Trophoblast cell (in vitro differentiated cells and primary cell): ENCODE results near the gene PRODH2.

Experiments used
- DNase-seq, 2 donors: peaks; one replicate each; pipeline ENCODE4 v3.0.0-alpha.2; 2016
- H2AFZ ChIP-seq: 2 replicates; pipeline ENCODE4 v1.6.1; 2013; ENCODE audit warnings: low read length, moderate library complexity, mild to moderate bottlenecking; ENCODE audit not compliant: insufficient read depth, poor library complexity
- H2AK5ac ChIP-seq: 2 replicates; pipeline ENCODE4 v1.6.1; 2013; ENCODE audit warnings: mild to moderate bottlenecking, low read length
- H2BK120ac ChIP-seq: 2 replicates; pipeline ENCODE4 v1.6.1; 2013; ENCODE audit warnings: low read length, mild to moderate bottlenecking, moderate library complexity; ENCODE audit not compliant: insufficient read depth, poor library complexity
- H2BK12ac ChIP-seq: 2 replicates; pipeline ENCODE4 v1.6.1; 2013; ENCODE audit warnings: mild to moderate bottlenecking, low read length, moderate library complexity
- H2BK5ac ChIP-seq: 2 replicates; pipeline ENCODE4 v1.6.1; 2013; ENCODE audit warnings: low read length, low read depth, moderate library complexity, mild to moderate bottlenecking; ENCODE audit not compliant: poor library complexity
- H3K14ac ChIP-seq: 2 replicates; pipeline ENCODE4 v1.6.1; 2013; ENCODE audit warnings: mild to moderate bottlenecking, low read length
- H3K18ac ChIP-seq: 2 replicates; pipeline ENCODE4 v1.6.1; 2013; ENCODE audit warnings: mild to moderate bottlenecking, low read length
- H3K23ac ChIP-seq: 2 replicates; pipeline ENCODE4 v1.6.1; 2013; ENCODE audit warnings: low read length
- H3K27ac ChIP-seq: 2 replicates; pipeline ENCODE4 v1.5.1; 2013; ENCODE audit warnings: low read depth, mild to moderate bottlenecking, inconsistent platforms, low read length, moderate library complexity
- H3K27me3 ChIP-seq: 2 replicates; pipeline ENCODE4 v1.6.1; 2013; ENCODE audit warnings: inconsistent platforms, mild to moderate bottlenecking, low read length, moderate library complexity; ENCODE audit not compliant: insufficient read depth
- H3K36me3 ChIP-seq, 2 experiments: 1 replicate in 1 of 2; 2 replicates in 1 of 2; pipeline ENCODE4 v1.6.1; 2013; ENCODE audit warnings: low read length in 2 of 2, mild to moderate bottlenecking in 2 of 2, moderate library complexity in 1 of 2; ENCODE audit not compliant: insufficient read depth in 2 of 2, control insufficient read depth in 1 of 2
- H3K4ac ChIP-seq: 2 replicates; pipeline ENCODE4 v1.6.1; 2013; ENCODE audit warnings: low read depth, mild to moderate bottlenecking, low read length, moderate library complexity
- H3K4me1 ChIP-seq, 2 experiments: 1 replicate in 1 of 2; 2 replicates in 1 of 2; pipeline ENCODE4 v1.6.1; 2013; ENCODE audit warnings: low read length in 2 of 2, mild to moderate bottlenecking in 2 of 2, moderate library complexity in 1 of 2; ENCODE audit not compliant: insufficient read depth in 2 of 2, control insufficient read depth in 1 of 2
- H3K4me2 ChIP-seq: 2 replicates; pipeline ENCODE4 v1.6.1; 2013; ENCODE audit warnings: inconsistent platforms, mild to moderate bottlenecking, low read length, moderate library complexity
- H3K4me3 ChIP-seq: 2 replicates; pipeline ENCODE4 v1.5.1; 2013; ENCODE audit warnings: mild to moderate bottlenecking, low read depth, low read length, inconsistent platforms
- H3K79me1 ChIP-seq: one replicate; pipeline ENCODE4 v1.6.1; 2013; ENCODE audit warnings: low read length
- H3K79me2 ChIP-seq: 2 replicates; pipeline ENCODE4 v1.6.1; 2013; ENCODE audit warnings: low read length, mild to moderate bottlenecking; ENCODE audit not compliant: control insufficient read depth, insufficient read depth, poor library complexity
- H3K9ac ChIP-seq: 2 replicates; pipeline ENCODE4 v1.6.1; 2013; ENCODE audit warnings: mild to moderate bottlenecking, low read length
- H3K9me3 ChIP-seq: 2 replicates; pipeline ENCODE4 v1.6.1; 2013; ENCODE audit warnings: low read depth, mild to moderate bottlenecking, control low read depth, inconsistent platforms, low read length; ENCODE audit not compliant: insufficient read depth
- H4K12ac ChIP-seq: 2 replicates; pipeline ENCODE4 v1.6.1; 2013; ENCODE audit warnings: low read depth, mild to moderate bottlenecking, low read length, moderate library complexity
- H4K8ac ChIP-seq: 2 replicates; pipeline ENCODE4 v1.6.1; 2013; ENCODE audit warnings: low read depth, mild to moderate bottlenecking, low read length, moderate library complexity
- H4K91ac ChIP-seq: one replicate; pipeline ENCODE4 v1.6.1; 2013; ENCODE audit warnings: low read depth, mild to moderate bottlenecking, low read length, moderate library complexity
- WGBS: extraction: QIAGEN DNeasy Blood & Tissue Kit; methylation state at CpG from one replicate; pipeline ENCODE4 v1.1.7; 2013; ENCODE audit warnings: missing lambda C conversion rate; ENCODE audit not compliant: insufficient read length, insufficient coverage; ENCODE audit errors: extremely low coverage; 5-methylcytosine and 5-hydroxymethylcytosine counted together

PRODH2 gene

DNA sequence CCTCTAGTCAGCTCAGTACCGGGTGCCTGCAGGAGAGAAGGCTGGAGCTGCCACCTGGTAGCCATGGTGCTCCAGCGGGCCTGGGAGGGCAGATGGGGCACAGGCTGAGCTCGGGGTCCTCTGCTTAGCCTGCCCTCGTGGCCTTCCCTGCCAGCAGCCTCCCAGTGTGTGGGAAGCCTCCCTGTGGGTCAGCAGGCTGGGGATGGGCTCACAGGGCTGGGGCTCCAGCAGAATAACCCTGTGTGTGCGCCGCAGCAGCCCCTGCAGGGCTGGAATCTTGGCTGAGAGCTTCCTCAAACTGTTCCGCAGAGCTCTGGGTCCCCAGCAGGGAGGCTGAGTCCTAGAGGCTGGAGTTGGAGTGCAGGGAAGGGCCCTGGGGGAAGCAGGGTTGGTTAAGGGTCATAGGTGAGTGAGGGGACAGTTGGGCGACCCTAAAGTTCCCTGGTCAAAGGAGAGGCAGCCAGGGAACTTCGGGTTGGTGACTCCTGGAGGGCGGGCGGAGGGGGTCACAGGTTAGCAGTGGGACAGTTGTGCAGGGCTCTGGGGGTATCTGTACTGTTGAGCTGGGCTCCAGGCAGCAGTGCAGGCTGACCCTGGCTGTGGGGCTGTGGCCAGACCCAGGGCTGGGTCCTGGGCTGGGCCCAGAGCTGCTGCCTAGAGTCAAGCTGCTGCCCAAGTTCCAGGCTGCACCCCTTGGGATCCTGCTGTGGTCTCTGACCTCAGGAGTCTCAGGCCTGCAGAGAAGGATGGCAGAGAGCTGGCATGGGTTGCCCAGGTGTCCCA is 23.3 kb downstream of the PRODH2 start:
- Histone ChIP-seq H4K8ac (no peak overlapping the region), H3K9ac (no peak overlapping the region), H3K4me1 (no peaks in the 10 kb centered on the region), H3K79me2 (no peaks in the 10 kb centered on the region), H3K36me3 (peaks cover 1 to 5% of the 10 kb centered on the region in 2 experiments), H2BK12ac (no peak overlapping the region), H4K91ac (no peak overlapping the region), H2AFZ (no peak overlapping the region), H2BK120ac (no peak overlapping the region), H3K27me3 (no peaks in the 10 kb centered on the region), H4K12ac (no peak overlapping the region), H3K23ac (no peak overlapping the region), H3K4me3 (no peak overlapping the region), H3K18ac (no peak overlapping the region), H3K27ac (no peak overlapping the region), H3K9me3 (peaks cover 2% of the 10 kb centered on the region), H3K14ac (no peak overlapping the region), H2BK5ac (no peak overlapping the region), H3K79me1 (no peaks in the 10 kb centered on the region), H2AK5ac (no peak overlapping the region), H3K4ac (no peak overlapping the region), H3K4me2 (no peak overlapping the region)
- no CpG with 5 or more reads among the region's 11 CpGs for WGBS
- DNase-seq: no peak

DNA sequence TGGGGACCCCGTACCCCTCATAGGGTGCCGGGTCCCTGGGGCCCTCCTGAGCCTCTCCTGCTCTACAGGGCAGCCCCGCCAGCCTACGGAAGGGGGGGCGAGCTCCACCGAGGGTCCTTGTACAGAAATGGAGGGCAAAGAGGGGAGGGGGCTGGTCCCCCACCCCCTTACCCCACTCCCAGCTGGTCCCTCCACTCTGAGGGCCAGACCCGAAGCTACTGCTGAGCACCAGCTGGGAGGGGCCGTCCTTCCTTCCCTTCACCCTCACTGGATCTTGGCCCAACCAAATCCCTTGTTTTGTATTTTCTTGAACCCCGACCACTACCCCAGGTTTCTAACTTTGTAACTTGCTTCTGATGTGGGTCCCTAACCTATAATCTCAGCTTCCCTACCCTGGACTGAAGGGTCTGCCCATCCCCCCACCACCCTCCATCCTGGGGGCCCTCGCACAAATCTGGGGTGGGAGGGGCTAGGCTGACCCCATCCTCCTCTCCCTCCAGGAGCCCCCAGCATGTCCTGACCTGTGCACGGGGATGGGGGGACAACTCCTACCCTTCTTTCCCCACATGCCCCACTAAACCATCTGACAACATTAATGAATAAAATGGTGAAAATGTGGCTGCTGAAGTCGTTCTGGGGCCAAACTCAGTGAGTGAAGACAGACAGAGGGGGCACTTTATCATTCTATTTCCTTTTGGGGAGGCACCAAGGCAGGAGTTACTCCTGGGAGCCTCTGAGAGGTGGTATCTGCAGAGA is 24.3 kb downstream of the PRODH2 start:
- Histone ChIP-seq H3K18ac (no peak overlapping the region), H4K8ac (no peak overlapping the region), H2BK12ac (no peak overlapping the region), H3K4me1 (peaks cover 0 to 5% of the 10 kb centered on the region in 2 experiments), H4K91ac (no peak overlapping the region), H3K27me3 (no peaks in the 10 kb centered on the region), H3K23ac (no peak overlapping the region), H3K36me3 (peaks cover 1 to 5% of the 10 kb centered on the region in 2 experiments), H3K79me1 (no peaks in the 10 kb centered on the region), H3K27ac (no peak overlapping the region), H3K4me3 (no peak overlapping the region), H4K12ac (no peak overlapping the region), H3K14ac (no peak overlapping the region), H2BK120ac (no peak overlapping the region), H2AK5ac (no peak overlapping the region), H2AFZ (no peak overlapping the region), H3K9me3 (peaks cover 3% of the 10 kb centered on the region), H3K4me2 (no peak overlapping the region), H2BK5ac (no peak overlapping the region), H3K9ac (no peak overlapping the region), H3K4ac (no peak overlapping the region), H3K79me2 (no peaks in the 10 kb centered on the region)
- DNase-seq: no peak
- WGBS: no CpG with 5 or more reads among the region's 12 CpGs

DNA sequence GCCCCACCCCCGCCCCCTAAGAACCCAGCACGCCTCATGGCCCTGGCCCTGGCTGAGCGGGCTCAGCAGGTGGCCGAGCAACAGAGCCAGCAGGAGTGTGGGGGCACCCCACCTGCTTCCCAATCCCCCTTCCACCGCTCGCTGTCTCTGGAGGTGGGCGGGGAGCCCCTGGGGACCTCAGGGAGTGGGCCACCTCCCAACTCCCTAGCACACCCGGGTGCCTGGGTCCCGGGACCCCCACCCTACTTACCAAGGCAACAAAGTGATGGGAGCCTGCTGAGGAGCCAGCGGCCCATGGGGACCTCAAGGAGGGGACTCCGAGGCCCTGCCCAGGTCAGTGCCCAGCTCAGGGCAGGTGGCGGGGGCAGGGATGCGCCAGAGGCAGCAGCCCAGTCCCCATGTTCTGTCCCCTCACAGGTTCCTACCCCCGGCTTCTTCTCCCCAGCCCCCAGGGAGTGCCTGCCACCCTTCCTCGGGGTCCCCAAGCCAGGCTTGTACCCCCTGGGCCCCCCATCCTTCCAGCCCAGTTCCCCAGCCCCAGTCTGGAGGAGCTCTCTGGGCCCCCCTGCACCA is 25.3 kb downstream of the PRODH2 start:
- no peak overlapping the region for H2AFZ ChIP-seq
- no peak overlapping the region for H2BK120ac ChIP-seq
- H3K9me3 ChIP-seq: peaks cover 5% of the 10 kb centered on the region
- no CpG with 5 or more reads among the region's 15 CpGs for WGBS
- H3K23ac ChIP-seq: no peak overlapping the region
- no peak overlapping the region for H3K4ac ChIP-seq
- no peak overlapping the region for H2BK12ac ChIP-seq
- no peak overlapping the region for H4K12ac ChIP-seq
- no peak overlapping the region for H3K27ac ChIP-seq
- H3K4me1 ChIP-seq: peaks cover 0 to 5% of the 10 kb centered on the region in 2 experiments
- no peak overlapping the region for H4K91ac ChIP-seq
- no peak for DNase-seq
- no peak overlapping the region for H4K8ac ChIP-seq
- no peak overlapping the region for H3K4me2 ChIP-seq
- no peak overlapping the region for H2BK5ac ChIP-seq
- no peaks in the 10 kb centered on the region for H3K79me1 ChIP-seq
- no peaks in the 10 kb centered on the region for H3K79me2 ChIP-seq
- H3K36me3 ChIP-seq: peaks cover 5 to 7% of the 10 kb centered on the region in 2 experiments
- H2AK5ac ChIP-seq: no peak overlapping the region
- no peak overlapping the region for H3K4me3 ChIP-seq
- no peaks in the 10 kb centered on the region for H3K27me3 ChIP-seq
- H3K9ac ChIP-seq: no peak overlapping the region
- no peak overlapping the region for H3K14ac ChIP-seq
- H3K18ac ChIP-seq: no peak overlapping the region

DNA sequence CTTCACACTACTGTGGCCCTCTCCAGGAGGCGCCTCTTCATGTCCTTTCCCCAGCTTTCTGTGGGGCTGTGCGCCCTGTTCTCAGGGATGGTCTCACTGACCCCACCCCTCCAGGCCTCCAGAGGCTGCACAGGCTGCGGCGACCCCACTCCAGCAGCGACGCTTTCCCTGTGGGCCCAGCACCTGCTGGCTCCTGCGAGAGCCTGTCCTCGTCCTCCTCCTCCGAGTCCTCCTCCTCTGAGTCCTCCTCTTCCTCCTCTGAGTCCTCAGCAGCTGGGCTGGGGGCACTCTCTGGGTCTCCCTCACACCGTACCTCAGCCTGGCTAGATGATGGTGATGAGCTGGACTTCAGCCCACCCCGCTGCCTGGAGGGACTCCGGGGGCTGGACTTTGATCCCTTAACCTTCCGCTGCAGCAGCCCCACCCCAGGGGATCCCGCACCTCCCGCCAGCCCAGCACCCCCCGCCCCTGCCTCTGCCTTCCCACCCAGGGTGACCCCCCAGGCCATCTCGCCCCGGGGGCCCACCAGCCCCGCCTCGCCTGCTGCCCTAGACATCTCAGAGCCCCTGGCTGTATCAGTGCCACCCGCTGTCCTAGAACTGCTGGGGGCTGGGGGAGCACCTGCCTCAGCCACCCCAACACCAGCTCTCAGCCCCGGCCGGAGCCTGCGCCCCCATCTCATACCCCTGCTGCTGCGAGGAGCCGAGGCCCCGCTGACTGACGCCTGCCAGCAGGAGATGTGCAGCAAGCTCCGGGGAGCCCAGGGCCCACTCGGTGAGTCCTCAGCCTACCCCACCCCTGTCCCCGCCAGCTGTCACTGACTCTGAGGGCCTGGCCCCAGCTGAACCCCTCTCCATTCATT is 26.1 kb downstream of the PRODH2 start:
- Histone ChIP-seq H2BK12ac (no peak overlapping the region), H3K9ac (no peak overlapping the region), H3K4me2 (no peak overlapping the region), H3K18ac (no peak overlapping the region), H3K27ac (no peak overlapping the region), H3K4ac (no peak overlapping the region), H3K79me2 (no peaks in the 10 kb centered on the region), H3K36me3 (peaks cover 5 to 7% of the 10 kb centered on the region in 2 experiments), H3K4me1 (peaks cover 0 to 5% of the 10 kb centered on the region in 2 experiments), H4K91ac (no peak overlapping the region), H3K9me3 (peaks cover 5% of the 10 kb centered on the region), H3K79me1 (no peaks in the 10 kb centered on the region), H4K12ac (no peak overlapping the region), H3K14ac (no peak overlapping the region), H2AK5ac (no peak overlapping the region), H3K27me3 (no peaks in the 10 kb centered on the region), H2BK120ac (no peak overlapping the region), H4K8ac (no peak overlapping the region), H3K4me3 (no peak overlapping the region), H3K23ac (no peak overlapping the region), H2BK5ac (no peak overlapping the region), H2AFZ (no peak overlapping the region)
- no peak for DNase-seq
- no CpG with 5 or more reads among the region's 31 CpGs for WGBS
